A549 (cell line): ENCODE results near the gene HLA-C. TPM values are rescaled to one million over a fixed set of nuclear protein-coding genes. Genes with fewer than 3 reads are reported as not detected.

Experiments used
- ATAC-seq, 2 experiments: fragments of 200-7000 bp in 1 of 2; fragments of >200 bp in 1 of 2; cut with Nextera tagmentation in 1 of 2; cut with Tn5 transposase in 1 of 2; 3 replicates each; pipeline versions ENCODE4 v1.8.0 to v1.9.1; 2018 to 2020; ENCODE audit warnings: mild to moderate bottlenecking in 1 of 2, moderate library complexity in 1 of 2
- CTCF ChIA-PET: fragments of 300-600 bp; sonication (Branson Sonifier 250); formaldehyde crosslinking; extraction: SDS; loops from one replicate; lab custom pipeline; 2021; ENCODE audit warnings: antibody characterized with exemption, inconsistent platforms; lab: Yijun Ruan, JAX
- POLR2A ChIA-PET: fragments of 350-600 bp; formaldehyde crosslinking; extraction: SDS; loops from one replicate; lab custom pipeline; 2021; ENCODE audit warnings: antibody characterized with exemption, inconsistent platforms; lab: Yijun Ruan, JAX
- DNase-seq, 2 experiments: peaks; one replicate each; pipeline versions ENCODE4 v3.0.0 to v3.0.0-alpha.2; 2011 to 2016; ENCODE audit warnings: low read depth in 1 of 2, low spot score in 1 of 2
- FAIRE-seq: peaks from 2 replicates; lab custom pipeline; 2011; peaks lifted over from hg19 to GRCh38; lab: Jason Lieb, UNC
- H3K27ac ChIP-seq, 2 experiments: fragments of >200 bp; sonication (Bioruptor Twin); formaldehyde crosslinking; 3 replicates each; pipeline ENCODE4 v1.5.1; 2016 to 2017
- H3K4me1 ChIP-seq: fragments of >200 bp; sonication (Bioruptor Twin); formaldehyde crosslinking; 3 replicates; pipeline ENCODE4 v1.6.1; 2016
- H3K4me2 ChIP-seq: fragments of >200 bp; sonication (Bioruptor Twin); formaldehyde crosslinking; 3 replicates; pipeline ENCODE4 v1.6.1; 2016
- H3K4me3 ChIP-seq: fragments of >200 bp; sonication (Bioruptor Twin); formaldehyde crosslinking; 3 replicates; pipeline ENCODE4 v1.5.1; 2016
- H3K9me3 ChIP-seq: fragments of >200 bp; sonication (Bioruptor Twin); formaldehyde crosslinking; 3 replicates; pipeline ENCODE4 v1.6.1; 2016
- BCL3 ChIP-seq: fragments of >200 bp; sonication (Bioruptor Twin); formaldehyde crosslinking; IDR thresholded peaks from 3 replicates; pipeline ENCODE4 v1.6.1; 2016
- CEBPB ChIP-seq, 2 experiments: fragments of >200 bp in 1 of 2; sonication (Bioruptor Twin) in 1 of 2; formaldehyde crosslinking in 1 of 2; IDR thresholded peaks; 2 replicates each; pipeline ENCODE4 v1.6.1; 2012 to 2016
- E2F6 ChIP-seq: IDR thresholded peaks from 2 replicates; pipeline ENCODE4 v1.6.1; 2012; ENCODE audit warnings: low read depth, borderline replicate concordance
- ESRRA ChIP-seq: fragments of 150-350 bp; IDR thresholded peaks from 2 replicates; pipeline ENCODE4 v1.6.1; 2014; ENCODE audit warnings: mild to moderate bottlenecking, low read length, borderline replicate concordance
- FOSL2 ChIP-seq, 2 experiments: fragments of 450-650 bp in 1 of 2; fragments of >200 bp in 1 of 2; sonication (Bioruptor Twin) in 1 of 2; formaldehyde crosslinking; IDR thresholded peaks; 2 replicates each; pipeline versions ENCODE4 v1.5.0 to v1.6.1; 2016 to 2020; ENCODE audit warnings: mild to moderate bottlenecking in 1 of 2, moderate library complexity in 1 of 2
- HDAC2 ChIP-seq: fragments of 200-600 bp; sonication (generic); IDR thresholded peaks from 2 replicates; pipeline ENCODE4 v1.6.1; 2016
- HEYL ChIP-seq: fragments of 250-450 bp; sonication (Bioruptor Pico); IDR thresholded peaks from 2 replicates; pipeline ENCODE4 v1.8.0; 2021; ENCODE audit warnings: mild to moderate bottlenecking, moderate library complexity
- HMGXB4 ChIP-seq: fragments of 250-450 bp; sonication (Bioruptor Pico); IDR thresholded peaks from 2 replicates; pipeline ENCODE4 v1.5.0; 2021; ENCODE audit warnings: mild to moderate bottlenecking, moderate library complexity, borderline replicate concordance
- HOXB13 ChIP-seq: fragments of 250-450 bp; sonication (Bioruptor Pico); IDR thresholded peaks from 2 replicates; pipeline ENCODE4 v1.5.0; 2020; ENCODE audit warnings: low read depth, mild to moderate bottlenecking, moderate library complexity
- HOXB5 ChIP-seq: fragments of 250-450 bp; sonication (Bioruptor Pico); IDR thresholded peaks from 2 replicates; pipeline ENCODE4 v1.5.0; 2020; ENCODE audit warnings: mild to moderate bottlenecking, moderate library complexity
- JUN ChIP-seq, 2 experiments: fragments of >200 bp; sonication (Bioruptor Twin); formaldehyde crosslinking; IDR thresholded peaks; 2 replicates in 1 of 2; 3 replicates in 1 of 2; pipeline ENCODE4 v1.6.1; 2016 to 2017
- JUNB ChIP-seq: fragments of >200 bp; sonication (Bioruptor Twin); formaldehyde crosslinking; IDR thresholded peaks from 2 replicates; pipeline ENCODE4 v1.6.1; 2016
- KDM5A ChIP-seq: fragments of 200-600 bp; sonication (generic); IDR thresholded peaks from 2 replicates; pipeline ENCODE4 v1.6.1; 2016; ENCODE audit warnings: antibody characterized with exemption, mild to moderate bottlenecking
- MAZ ChIP-seq: fragments of 150-350 bp; IDR thresholded peaks from 2 replicates; pipeline ENCODE4 v1.6.1; 2014; ENCODE audit warnings: antibody characterized with exemption, low read depth, low read length, borderline replicate concordance
- NR3C1 ChIP-seq: fragments of >200 bp; sonication (Bioruptor Twin); formaldehyde crosslinking; IDR thresholded peaks from 3 replicates; pipeline ENCODE4 v1.6.1; 2017
- PBX3 ChIP-seq: IDR thresholded peaks from 2 replicates; pipeline ENCODE4 v1.6.1; 2012
- POLR2AphosphoS2 ChIP-seq: conservative IDR thresholded peaks from 2 replicates; pipeline ENCODE4 v1.6.1; 2012; ENCODE audit warnings: low read length, improper control_type of control experiment, inconsistent platforms
- RAD21 ChIP-seq, 2 experiments: fragments of >200 bp in 1 of 2; sonication (Bioruptor Twin) in 1 of 2; formaldehyde crosslinking in 1 of 2; IDR thresholded peaks in 1 of 2; conservative IDR thresholded peaks in 1 of 2; 2 replicates in 1 of 2; 3 replicates in 1 of 2; pipeline ENCODE4 v1.6.1; 2012 to 2018; ENCODE audit warnings: inconsistent platforms in 1 of 2
- REST ChIP-seq: fragments of 200-600 bp; sonication (generic); IDR thresholded peaks from 2 replicates; pipeline ENCODE4 v1.6.1; 2016; ENCODE audit warnings: antibody characterized with exemption, mild to moderate bottlenecking, moderate library complexity
- RNF2 ChIP-seq: fragments of 200-600 bp; sonication (generic); IDR thresholded peaks from 2 replicates; pipeline ENCODE4 v1.6.1; 2016; ENCODE audit warnings: low read depth, mild to moderate bottlenecking, antibody characterized with exemption, moderate library complexity, borderline replicate concordance
- WGBS: methylation state at CpG from one replicate; pipeline ENCODE4 v1.1.6; 2017; ENCODE audit errors: missing lambda C conversion rate; 5-methylcytosine and 5-hydroxymethylcytosine counted together
- polyA plus RNA-seq, 4 experiments: library from polyadenylated mRNA; depleted of rRNA in 3 of 4; stranded (reverse); fragments of >200 nt; fragmentation: RNase III in 1 of 4; extraction: RNeasy Plus Mini Kit Qiagen cat#74134 plus additional on column Dnase treatment in 1 of 4; gene quantifications; 2 replicates in 3 of 4; 3 replicates in 1 of 4; pipeline ENCODE4 v1.2.3, GENCODE V29; 2011 to 2017

HLA-C gene
- polyA plus RNA-seq, 2 of the 4 experiments (the other 2 are of a cell fraction), result 22.6 to 40.9 TPM

- FAIRE-seq, result no peak
- WGBS, result 60% methylated on average over 7 of the region's 7 CpGs
- no peak overlapping the region for H3K4me2 ChIP-seq
- H3K4me1 ChIP-seq, result no peaks in the 10 kb centered on the region
- ChIA-PET CTCF (no interaction called here), POLR2A (interaction anchor here (0.6 kb wide), 1 partner anchor 71 kb away, joined by 5 read pairs; no protein-coding TSS in a partner anchor)
- no peaks in the 10 kb centered on the region for H3K9me3 ChIP-seq
- no peak overlapping the region for H3K27ac ChIP-seq
- no peak overlapping the region for H3K4me3 ChIP-seq
- no peak for TF ChIP-seq REST
- no peak for TF ChIP-seq KDM5A
- no peak for TF ChIP-seq JUN (IDR thresholded peaks at IDR 0.05)
- no peak for TF ChIP-seq RNF2
- TF ChIP-seq BCL3, result no peak
- no peak for TF ChIP-seq CEBPB (IDR thresholded peaks at IDR 0.05)
- no peak for TF ChIP-seq RAD21 (conservative IDR thresholded peaks at IDR 0.05 in 1 of 2, IDR thresholded peaks at IDR 0.05 in 1 of 2)
- TF ChIP-seq E2F6, result no peak
- no peak for TF ChIP-seq JUNB
- no peak for TF ChIP-seq POLR2AphosphoS2
- TF ChIP-seq HOXB5 (CRISPR knock-in tag), result no peak
- TF ChIP-seq HDAC2, result no peak
- no peak for TF ChIP-seq HOXB13 (CRISPR knock-in tag)
- TF ChIP-seq FOSL2 (IDR thresholded peaks at IDR 0.05), result no peak
- TF ChIP-seq FOSL2 (CRISPR knock-in tag; IDR thresholded peaks at IDR 0.05), result no peak
- TF ChIP-seq PBX3, result no peak
- no peak for TF ChIP-seq HEYL
- no peak for TF ChIP-seq MAZ
- no peak for TF ChIP-seq HMGXB4 (CRISPR knock-in tag)
- TF ChIP-seq NR3C1, result no peak
- TF ChIP-seq ESRRA, result no peak
- ATAC-seq, result no peak
- DNase-seq, result no peak
Observed at GRCh38 chr6:31225735-31226134, 46.2 kb downstream of the HLA-C start.
